ENCODE data around the gene ELOVL6.

- TF ChIP-seq MXI1 (IDR thresholded peaks at IDR 0.05; ENCODE audit: borderline replicate concordance, low read depth, low read length) = no peak
- no peak for TF ChIP-seq CHD1 (IDR thresholded peaks at IDR 0.05; ENCODE audit: low read depth, low read length)
- TF ChIP-seq BHLHE40 (IDR thresholded peaks at IDR 0.05; ENCODE audit: low read depth, low read length) = no peak
- no peak for TF ChIP-seq POLR2A (IDR thresholded peaks at IDR 0.05; ENCODE audit: low read depth, low read length)
- TF ChIP-seq CTCF (conservative IDR thresholded peaks at IDR 0.05; ENCODE audit: low read depth, low read length) = no peak
Measured at GRCh38 chr4:110003401-110004187, 194.8 kb downstream of the ELOVL6 start.
